HepG2 (cell line): Measurements from ENCODE around the gene FIZ1. TPM values are rescaled to one million over a fixed set of nuclear protein-coding genes. Genes with fewer than 3 reads are reported as not detected.
A peak's percentile ranks its signal among the peaks of the same experiment; 100 is the strongest.

Experiments
- ATF3 ChIP-seq: sonication (generic); formaldehyde crosslinking; IDR thresholded peaks from 2 replicates; pipeline ENCODE4 v1.4.0; 2020; ENCODE audit warnings: missing genetic modification reagents
- BORCS8-MEF2B ChIP-seq: sonication (generic); formaldehyde crosslinking; IDR thresholded peaks from 2 replicates; pipeline ENCODE4 v1.8.0; 2022; ENCODE audit warnings: mild to moderate bottlenecking, missing genetic modification reagents
- KLF16 ChIP-seq, 2 experiments: sonication (generic) in 1 of 2; formaldehyde crosslinking in 1 of 2; IDR thresholded peaks; 2 replicates each; pipeline versions ENCODE4 v1.6.1 to v1.8.0; 2016 to 2023; ENCODE audit warnings: missing genetic modification reagents in 2 of 2, missing compliant biosample characterization in 1 of 2
- MAFF ChIP-seq: IDR thresholded peaks from 2 replicates; pipeline ENCODE4 v1.6.1; 2011; ENCODE audit warnings: low read depth, low read length, improper control_type of control experiment
- MXD3 ChIP-seq: IDR thresholded peaks from 2 replicates; pipeline ENCODE4 v1.6.1; 2016; ENCODE audit warnings: mild to moderate bottlenecking, missing biosample characterization, missing genetic modification reagents
- PATZ1 ChIP-seq: sonication (generic); formaldehyde crosslinking; IDR thresholded peaks from 2 replicates; pipeline ENCODE4 v1.4.0; 2020; ENCODE audit warnings: missing genetic modification reagents
- PBX3 ChIP-seq: sonication (generic); formaldehyde crosslinking; IDR thresholded peaks from 2 replicates; pipeline ENCODE4 v1.8.1; 2023; ENCODE audit warnings: missing genetic modification reagents, inconsistent platforms, borderline replicate concordance
- PRMT3 ChIP-seq: sonication (generic); formaldehyde crosslinking; IDR thresholded peaks from 2 replicates; pipeline ENCODE4 v1.8.1; 2022; ENCODE audit warnings: low read depth, mild to moderate bottlenecking, moderate library complexity, missing genetic modification reagents, borderline replicate concordance
- ZNF101 ChIP-seq: sonication (generic); formaldehyde crosslinking; IDR thresholded peaks from 2 replicates; pipeline ENCODE4 v1.4.0; 2020; ENCODE audit warnings: mild to moderate bottlenecking, low read depth, missing genetic modification reagents, borderline replicate concordance
- ZNF12 ChIP-seq: sonication (generic); formaldehyde crosslinking; IDR thresholded peaks from 2 replicates; pipeline ENCODE4 v1.5.0; 2020; ENCODE audit warnings: missing genetic modification reagents
- polyA plus RNA-seq, 8 experiments: library from polyadenylated mRNA; depleted of rRNA in 3 of 8; stranded (reverse) in 7 of 8; unstranded in 1 of 8; fragments of >200 nt; fragmentation: Illumina TruSeq in 4 of 8; extraction: Trizol in 4 of 8; gene quantifications; 2 replicates each; pipeline versions ENCODE4 v1.2.1 to v1.2.3, GENCODE V29; 2011 to 2016; ENCODE audit warnings: low read depth in 4 of 8, missing spikeins in 1 of 8, mixed read lengths in 1 of 8; ENCODE audit not compliant: insufficient read depth in 1 of 8
- total RNA-seq, 5 experiments: library from RNA; depleted of rRNA; stranded (reverse); fragments of >200 nt; fragmentation: Illumina TruSeq; extraction: Trizol; gene quantifications; 2 replicates each; pipeline ENCODE4 v1.2.3, GENCODE V29; 2016; ENCODE audit warnings: low read depth in 1 of 5
- TF ChIP-seq, protein P1 (sequence below): IDR thresholded peaks from 2 replicates; pipeline ENCODE4 v1.6.1; 2016; ENCODE audit warnings: mild to moderate bottlenecking
- TF ChIP-seq, protein P2 (sequence below): sonication (generic); formaldehyde crosslinking; IDR thresholded peaks from 2 replicates; pipeline ENCODE4 v1.4.0; 2020; ENCODE audit warnings: mild to moderate bottlenecking, missing genetic modification reagents
- TF ChIP-seq, protein P3 (sequence below), 2 experiments: sonication (generic) in 1 of 2; formaldehyde crosslinking in 1 of 2; IDR thresholded peaks; 2 replicates each; pipeline versions ENCODE4 v1.6.1 to v1.9.0; 2014 to 2022; ENCODE audit warnings: antibody characterized with exemption in 1 of 2, borderline replicate concordance in 1 of 2, inconsistent platforms in 1 of 2, low read depth in 1 of 2, missing genetic modification reagents in 1 of 2

Gene FIZ1
- total and polyA plus RNA-seq, 2 of the 13 experiments (the other 11 are each of a cell fraction or from before 2014, with no cell fraction given): 3.6 to 5.9 TPM

DNA sequence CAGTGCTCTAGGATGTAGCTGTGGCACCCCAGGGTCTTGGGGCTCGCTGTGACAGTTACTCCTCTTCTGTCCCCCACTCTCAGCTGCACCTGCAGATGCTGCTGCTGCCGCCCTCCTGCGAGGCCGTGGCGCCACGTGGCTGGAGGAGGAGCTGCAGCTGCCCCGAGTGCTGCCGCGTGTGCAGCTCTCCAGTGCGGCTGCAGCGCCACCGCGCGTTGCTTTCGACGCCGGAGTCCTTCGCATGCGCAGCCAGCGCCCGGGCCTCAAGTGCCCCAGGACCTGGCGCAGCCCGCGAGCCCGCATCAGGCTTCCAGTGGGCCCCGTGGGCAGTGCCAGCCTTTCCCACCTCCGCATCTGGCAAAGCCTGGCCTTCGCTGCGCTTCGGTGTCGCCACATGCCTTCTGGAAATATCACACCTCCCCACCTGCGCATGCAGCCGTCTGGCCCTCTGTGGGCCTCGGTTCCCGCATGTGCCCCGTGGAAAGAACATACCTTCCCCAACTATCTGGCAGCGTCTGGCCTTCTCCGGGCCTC lies 40.8 kb upstream of the FIZ1 start (continued):
- TF ChIP-seq MXD3 (CRISPR knock-in tag): no peak
- 0 out of 2 replicates have a peak, but pooled peaks have one; percentile 11 for TF ChIP-seq BORCS8-MEF2B (CRISPR knock-in tag)
- no peak for TF ChIP-seq ZNF101
- no peak for TF ChIP-seq MAFF
- TF ChIP-seq, protein P1, sequence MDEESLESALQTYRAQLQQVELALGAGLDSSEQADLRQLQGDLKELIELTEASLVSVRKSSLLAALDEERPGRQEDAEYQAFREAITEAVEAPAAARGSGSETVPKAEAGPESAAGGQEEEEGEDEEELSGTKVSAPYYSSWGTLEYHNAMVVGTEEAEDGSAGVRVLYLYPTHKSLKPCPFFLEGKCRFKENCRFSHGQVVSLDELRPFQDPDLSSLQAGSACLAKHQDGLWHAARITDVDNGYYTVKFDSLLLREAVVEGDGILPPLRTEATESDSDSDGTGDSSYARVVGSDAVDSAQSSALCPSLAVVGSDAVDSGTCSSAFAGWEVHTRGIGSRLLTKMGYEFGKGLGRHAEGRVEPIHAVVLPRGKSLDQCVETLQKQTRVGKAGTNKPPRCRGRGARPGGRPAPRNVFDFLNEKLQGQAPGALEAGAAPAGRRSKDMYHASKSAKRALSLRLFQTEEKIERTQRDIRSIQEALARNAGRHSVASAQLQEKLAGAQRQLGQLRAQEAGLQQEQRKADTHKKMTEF (CRISPR knock-in tag): 0 out of 2 replicates have a peak, but pooled peaks have one; percentile 5
- TF ChIP-seq ATF3 (CRISPR knock-in tag): no peak
- no peak for TF ChIP-seq KLF16 (CRISPR knock-in tag; IDR thresholded peaks at IDR 0.05)
- TF ChIP-seq, protein P2, sequence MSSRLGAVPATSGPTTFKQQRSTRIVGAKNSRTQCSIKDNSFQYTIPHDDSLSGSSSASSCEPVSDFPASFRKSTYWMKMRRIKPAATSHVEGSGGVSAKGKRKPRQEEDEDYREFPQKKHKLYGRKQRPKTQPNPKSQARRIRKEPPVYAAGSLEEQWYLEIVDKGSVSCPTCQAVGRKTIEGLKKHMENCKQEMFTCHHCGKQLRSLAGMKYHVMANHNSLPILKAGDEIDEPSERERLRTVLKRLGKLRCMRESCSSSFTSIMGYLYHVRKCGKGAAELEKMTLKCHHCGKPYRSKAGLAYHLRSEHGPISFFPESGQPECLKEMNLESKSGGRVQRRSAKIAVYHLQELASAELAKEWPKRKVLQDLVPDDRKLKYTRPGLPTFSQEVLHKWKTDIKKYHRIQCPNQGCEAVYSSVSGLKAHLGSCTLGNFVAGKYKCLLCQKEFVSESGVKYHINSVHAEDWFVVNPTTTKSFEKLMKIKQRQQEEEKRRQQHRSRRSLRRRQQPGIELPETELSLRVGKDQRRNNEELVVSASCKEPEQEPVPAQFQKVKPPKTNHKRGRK (CRISPR knock-in tag): no peak
- TF ChIP-seq PBX3 (CRISPR knock-in tag): no peak
- no peak for TF ChIP-seq ZNF12 (CRISPR knock-in tag)
- TF ChIP-seq, protein P3, sequence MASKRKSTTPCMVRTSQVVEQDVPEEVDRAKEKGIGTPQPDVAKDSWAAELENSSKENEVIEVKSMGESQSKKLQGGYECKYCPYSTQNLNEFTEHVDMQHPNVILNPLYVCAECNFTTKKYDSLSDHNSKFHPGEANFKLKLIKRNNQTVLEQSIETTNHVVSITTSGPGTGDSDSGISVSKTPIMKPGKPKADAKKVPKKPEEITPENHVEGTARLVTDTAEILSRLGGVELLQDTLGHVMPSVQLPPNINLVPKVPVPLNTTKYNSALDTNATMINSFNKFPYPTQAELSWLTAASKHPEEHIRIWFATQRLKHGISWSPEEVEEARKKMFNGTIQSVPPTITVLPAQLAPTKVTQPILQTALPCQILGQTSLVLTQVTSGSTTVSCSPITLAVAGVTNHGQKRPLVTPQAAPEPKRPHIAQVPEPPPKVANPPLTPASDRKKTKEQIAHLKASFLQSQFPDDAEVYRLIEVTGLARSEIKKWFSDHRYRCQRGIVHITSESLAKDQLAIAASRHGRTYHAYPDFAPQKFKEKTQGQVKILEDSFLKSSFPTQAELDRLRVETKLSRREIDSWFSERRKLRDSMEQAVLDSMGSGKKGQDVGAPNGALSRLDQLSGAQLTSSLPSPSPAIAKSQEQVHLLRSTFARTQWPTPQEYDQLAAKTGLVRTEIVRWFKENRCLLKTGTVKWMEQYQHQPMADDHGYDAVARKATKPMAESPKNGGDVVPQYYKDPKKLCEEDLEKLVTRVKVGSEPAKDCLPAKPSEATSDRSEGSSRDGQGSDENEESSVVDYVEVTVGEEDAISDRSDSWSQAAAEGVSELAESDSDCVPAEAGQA (IDR thresholded peaks at IDR 0.05; ENCODE audit: low read depth): 0 out of 2 replicates have a peak, but pooled peaks have one; percentile 37
- TF ChIP-seq, protein P3 (CRISPR knock-in tag; IDR thresholded peaks at IDR 0.05; ENCODE audit: borderline replicate concordance): no peak
- TF ChIP-seq PRMT3 (CRISPR knock-in tag): no peak
- TF ChIP-seq PATZ1 (CRISPR knock-in tag): no peak
